GM19328 (cell line): Measurements from ENCODE around the gene MSTO1.
"Not testable (repeated sequence)": the region's sequence is repeated elsewhere in the genome, so short reads cannot be mapped to it uniquely, and the experiment has no call there.

Experiments used
- ATAC-seq: cut with Tn5 transposase; IDR thresholded peaks from one replicate; pipeline ENCODE4 v1.9.1; 2021; ENCODE audit warnings: mild to moderate bottlenecking, moderate library complexity; ENCODE audit not compliant: unreplicated experiment

MSTO1 gene

DNA sequence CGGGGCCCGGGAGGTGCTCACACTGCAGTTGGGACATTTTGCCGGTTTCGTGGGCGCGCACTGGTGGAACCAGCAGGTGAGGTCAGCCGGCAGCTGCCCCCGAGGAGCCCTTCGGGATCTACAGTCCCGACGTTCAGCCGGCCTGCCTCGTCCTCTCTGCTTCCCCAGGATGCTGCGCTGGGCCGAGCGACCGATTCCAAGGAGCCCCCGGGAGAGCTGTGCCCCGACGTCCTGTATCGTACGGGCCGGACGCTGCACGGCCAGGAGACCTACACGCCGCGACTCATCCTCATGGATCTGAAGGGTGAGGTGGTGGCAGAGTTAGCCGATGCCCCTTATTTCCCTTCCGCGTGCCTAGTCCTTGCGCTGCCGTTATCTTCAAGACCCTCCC lies 234 bp downstream of the MSTO1 start:
- ATAC-seq, result peak; percentile 8

- ATAC-seq, result not testable (repeated sequence)
Observed at GRCh38 chr1:155613226-155613625, 3.2 kb downstream of the MSTO1 start.

- ATAC-seq, result no peak
Observed at GRCh38 chr1:155622191-155622590, 12.2 kb downstream of the MSTO1 start.

DNA sequence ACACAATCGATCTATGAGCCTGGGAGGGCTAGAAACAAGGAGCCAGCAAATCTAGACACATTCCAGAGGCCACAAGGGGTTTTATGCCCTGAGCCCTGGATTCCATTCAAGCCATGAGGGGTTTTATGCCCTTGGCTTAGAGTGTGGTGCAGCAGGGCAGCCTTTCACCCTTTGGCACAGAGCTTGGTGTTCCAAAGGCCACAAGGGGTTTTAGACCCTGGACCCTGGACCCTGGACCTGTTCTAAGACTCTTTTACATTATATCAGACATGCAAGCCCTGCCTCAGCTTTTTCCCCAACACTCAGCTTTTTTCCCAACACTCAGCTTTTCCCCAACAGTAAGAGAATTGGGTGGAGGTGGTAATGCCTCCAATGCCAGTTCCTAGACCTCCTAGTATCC lies 13.3 kb downstream of the MSTO1 start:
- no peak for ATAC-seq

- ATAC-seq, result not testable (repeated sequence)
Observed at GRCh38 chr1:155626428-155626827, 16.4 kb downstream of the MSTO1 start.

DNA sequence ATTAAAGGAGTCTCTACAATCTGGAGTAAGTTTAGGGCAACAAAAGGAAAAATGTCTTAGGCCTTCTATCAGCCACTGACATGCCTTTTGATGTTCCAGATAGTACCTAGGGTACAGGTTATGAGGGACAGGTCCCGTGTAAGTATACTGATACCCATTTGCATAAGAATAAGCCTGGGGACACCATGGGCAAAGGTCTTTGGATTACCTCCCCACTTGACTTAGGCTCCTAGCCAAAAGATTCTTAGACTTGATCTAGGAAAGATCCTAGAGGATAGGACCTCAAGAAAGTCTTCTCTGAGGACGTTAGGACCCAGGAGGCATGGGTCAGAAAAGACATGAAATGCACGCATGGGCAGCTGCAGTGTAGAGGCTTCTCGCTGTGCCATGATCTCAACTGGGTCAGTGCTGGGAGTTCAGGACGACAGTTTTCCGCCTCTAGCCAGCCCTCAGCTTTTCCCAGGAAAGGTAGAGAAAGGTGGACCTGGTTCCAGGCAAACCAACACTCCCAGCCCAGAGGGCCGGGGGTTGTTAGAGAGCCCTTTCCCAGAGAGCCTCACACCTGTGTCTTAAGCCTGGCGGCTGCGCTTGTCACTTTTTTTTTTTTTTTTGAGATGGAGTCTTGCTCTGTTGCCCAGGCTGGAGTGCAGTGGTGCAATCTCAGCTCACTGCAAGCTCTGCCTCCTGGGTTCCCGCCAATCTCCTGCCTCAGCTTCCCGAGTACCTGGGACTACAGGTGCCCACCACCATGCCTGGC lies 26.6 kb downstream of the MSTO1 start:
- ATAC-seq, result no peak

- ATAC-seq, result no peak
Observed at GRCh38 chr1:155640367-155640766, 30.3 kb downstream of the MSTO1 start.

DNA sequence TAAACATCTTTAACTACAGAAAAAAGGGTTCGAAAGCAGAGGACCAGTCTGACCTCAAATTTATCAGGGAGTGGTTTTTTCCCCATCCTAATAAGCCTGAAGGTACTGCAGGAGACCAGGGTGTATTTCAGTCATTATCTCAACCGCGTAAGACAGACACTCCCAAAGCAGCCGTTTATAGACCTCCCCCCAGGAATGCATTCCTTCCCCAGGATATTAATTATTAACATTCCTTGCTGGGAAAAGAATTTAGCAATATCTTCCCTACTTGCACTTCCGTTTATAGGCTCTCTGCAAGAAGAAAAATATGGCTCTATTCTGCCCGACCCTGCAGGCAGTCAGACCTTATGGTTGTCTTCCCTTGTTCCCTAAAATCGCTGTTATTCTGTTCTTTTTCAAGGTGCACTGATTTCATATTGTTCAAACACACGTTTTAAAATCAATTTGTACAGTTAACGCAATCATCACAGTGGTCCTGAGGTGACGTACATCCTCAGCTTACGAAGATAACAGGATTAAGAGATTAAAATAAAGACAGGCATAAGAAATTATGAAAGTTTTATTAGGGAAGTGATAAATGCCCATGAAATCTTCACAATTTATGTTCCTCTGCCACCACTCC lies 32.7 kb downstream of the MSTO1 start:
- not testable (repeated sequence) for ATAC-seq

DNA sequence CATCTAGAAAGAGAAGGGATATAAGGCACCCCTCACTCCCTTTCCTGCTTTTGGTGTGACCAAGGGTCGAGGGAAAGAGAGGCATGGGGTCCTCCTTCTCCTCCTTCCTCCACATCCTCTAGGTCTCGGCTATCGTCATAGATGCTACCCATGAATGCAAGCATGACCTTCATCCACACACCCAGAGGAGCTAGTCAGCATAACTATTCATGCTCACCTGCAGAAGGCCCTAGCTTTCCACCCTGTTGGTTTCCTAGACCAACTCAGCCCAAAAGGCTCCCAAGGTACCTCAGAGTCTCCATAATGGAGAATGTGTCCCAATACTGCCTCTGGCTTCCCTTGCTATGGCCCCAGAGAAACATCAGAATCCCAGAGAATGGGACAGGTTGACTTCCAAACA lies 33.2 kb downstream of the MSTO1 start:
- no peak for ATAC-seq

GRCh38 chr1:155645034-155645598 lies 35.1 kb downstream of the MSTO1 start:
- no peak for ATAC-seq

- no peak for ATAC-seq
Observed at GRCh38 chr1:155645648-155646047, 35.6 kb downstream of the MSTO1 start.

DNA sequence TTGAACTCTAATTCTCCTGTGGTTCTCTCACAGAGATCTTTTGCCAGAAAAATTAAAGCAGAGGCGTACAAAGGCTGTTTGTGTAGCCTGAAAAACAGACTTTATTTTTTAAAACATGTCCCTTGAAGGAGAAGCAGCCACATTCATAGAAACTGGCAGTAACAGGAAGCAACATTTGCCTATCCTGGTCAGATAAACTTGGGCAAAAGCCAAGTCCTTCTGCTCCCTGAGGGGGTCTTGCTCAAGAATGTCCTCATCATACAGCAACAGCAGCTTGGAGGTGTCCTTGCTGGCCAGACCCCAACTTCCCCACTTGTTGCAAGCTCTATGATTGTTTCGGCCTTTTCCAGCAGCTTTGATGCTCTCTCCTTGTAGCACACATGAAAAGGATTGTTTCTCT lies 36.3 kb downstream of the MSTO1 start:
- no peak for ATAC-seq

DNA sequence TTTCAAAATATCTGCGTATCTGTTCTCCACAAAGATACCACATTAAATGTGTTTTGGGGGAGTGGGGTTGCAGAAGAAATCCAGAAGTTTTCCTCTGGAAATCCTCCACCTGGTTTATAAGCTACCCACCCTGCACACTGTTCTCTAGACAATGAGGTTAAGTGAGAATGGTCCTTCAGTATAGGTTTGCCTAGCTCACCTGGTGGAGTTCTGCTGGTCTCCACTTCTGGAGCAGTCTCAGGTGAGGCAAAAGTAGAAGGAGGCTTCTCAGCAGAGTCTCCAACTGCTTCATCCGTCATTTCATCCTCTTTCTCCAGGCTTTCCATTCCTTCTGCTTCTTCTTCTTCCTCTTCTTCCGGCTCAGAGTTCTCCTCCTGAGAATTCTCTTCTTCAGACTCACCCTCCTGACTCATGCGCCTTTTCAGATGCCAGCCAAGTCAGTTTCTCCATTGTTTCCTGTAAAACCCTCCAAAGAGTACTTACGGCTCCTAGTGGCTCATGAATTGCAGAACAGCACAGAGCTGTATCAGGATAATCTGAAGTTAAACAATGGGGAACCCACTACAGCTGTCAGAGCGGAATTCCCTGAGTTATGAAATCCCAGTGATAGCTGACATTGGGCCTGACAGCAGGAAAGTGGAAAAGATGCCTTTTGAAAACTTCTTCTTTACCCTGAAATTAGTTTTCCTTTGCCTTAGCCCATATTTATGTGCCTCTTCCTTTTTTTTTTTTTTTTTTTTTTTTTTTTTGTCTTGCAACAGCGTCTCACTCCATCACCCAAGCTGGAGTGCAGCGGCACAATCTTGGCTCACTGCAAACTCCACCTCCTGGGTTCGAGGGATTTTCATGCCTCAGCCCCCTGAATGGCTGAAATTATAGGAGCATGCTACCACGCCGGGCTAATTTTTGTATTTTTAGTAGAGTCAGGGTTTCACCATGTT lies 38.5 kb downstream of the MSTO1 start:
- ATAC-seq, result no peak

DNA sequence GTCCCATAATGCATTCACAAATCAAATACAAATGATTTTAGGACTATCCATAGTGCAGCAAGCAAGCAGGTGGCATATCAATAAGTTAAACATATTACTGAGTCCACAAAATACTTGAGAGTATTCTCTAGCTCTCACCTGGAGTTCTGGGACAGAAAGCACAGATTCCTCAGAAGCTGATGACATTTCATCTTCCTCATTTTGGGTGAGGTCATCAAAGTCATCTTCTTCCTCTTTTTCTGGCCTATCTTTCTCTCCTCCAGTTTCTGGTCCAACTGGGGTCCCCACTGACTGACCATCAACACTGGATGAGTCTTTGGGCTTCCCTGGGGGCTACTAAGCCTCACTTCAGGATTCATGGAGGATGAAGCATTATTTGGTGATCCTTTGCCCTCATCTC lies 39.7 kb downstream of the MSTO1 start:
- no peak for ATAC-seq

GRCh38 chr1:155650231-155650757 lies 40.3 kb downstream of the MSTO1 start:
- ATAC-seq, result no peak

- no peak for ATAC-seq
Observed at GRCh38 chr1:155651861-155652661, 42.0 kb downstream of the MSTO1 start.

DNA sequence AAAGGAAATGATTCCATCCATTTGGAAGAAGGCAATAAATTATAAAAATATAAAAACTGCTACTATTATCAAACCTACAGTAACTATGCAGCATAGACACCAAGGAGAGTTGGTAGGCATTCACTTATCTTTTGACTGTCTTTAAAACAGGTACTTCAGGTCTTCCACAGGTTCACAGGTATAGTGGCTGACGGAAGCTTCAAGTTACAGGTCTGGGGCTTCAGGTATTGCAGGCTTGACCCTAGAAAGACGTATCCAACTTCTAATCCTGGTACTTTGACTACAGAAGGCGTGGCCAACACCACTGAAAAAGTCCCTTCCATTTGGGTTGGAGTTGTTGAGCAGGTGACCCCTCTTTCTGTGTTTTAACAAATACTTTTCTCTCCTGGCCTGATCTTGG lies 42.9 kb downstream of the MSTO1 start:
- ATAC-seq, result no peak

DNA sequence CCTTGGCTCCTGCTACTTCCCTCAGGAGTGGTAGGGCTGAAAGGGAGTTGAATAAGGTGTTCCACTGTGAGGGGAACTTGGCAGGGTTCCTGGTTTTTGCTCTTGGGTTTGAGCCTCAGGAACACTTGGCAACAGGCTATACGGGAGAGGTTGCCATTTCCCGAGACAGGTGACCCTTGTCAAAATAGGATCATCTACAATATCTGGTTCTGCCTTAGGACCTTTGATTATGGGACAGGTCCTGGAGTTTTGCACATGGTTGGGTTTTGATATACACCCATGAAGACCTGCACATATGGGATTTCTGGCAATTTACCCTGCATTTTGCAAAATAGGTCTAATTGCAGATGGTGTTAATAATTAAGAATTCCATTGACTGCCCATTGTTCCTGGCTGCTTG lies 47.4 kb downstream of the MSTO1 start:
- no peak for ATAC-seq

GRCh38 chr1:155661239-155661638 lies 51.2 kb downstream of the MSTO1 start:
- not testable (repeated sequence) for ATAC-seq
